Measurements from ENCODE around the gene TBX5.

GRCh38 chr12:114405519-114406271 is at the start of gene TBX5:
- TF ChIP-seq CTCF (IDR thresholded peaks at IDR 0.05) (no peak), POLR2A (IDR thresholded peaks at IDR 0.05) (no peak), EP300 (IDR thresholded peaks at IDR 0.05) (no peak)
